HEK293 (cell line): ENCODE results near the gene CCDC8.

ENCODE experiments used
- BCL11B ChIP-seq: fragments of 450-650 bp; formaldehyde crosslinking; IDR thresholded peaks from 2 replicates; pipeline ENCODE4 v1.5.1; 2016; ENCODE audit warnings: low read depth, missing biosample characterization, missing genetic modification characterization
- CTCF ChIP-seq: fragments of 450-650 bp; formaldehyde crosslinking; IDR thresholded peaks from 2 replicates; pipeline ENCODE4 v1.5.1; 2016; ENCODE audit warnings: missing biosample characterization, missing genetic modification characterization
- KLF9 ChIP-seq: fragments of 450-650 bp; formaldehyde crosslinking; IDR thresholded peaks from 2 replicates; pipeline ENCODE4 v1.5.1; 2016; ENCODE audit warnings: missing biosample characterization, missing genetic modification characterization, low read depth
- YY1 ChIP-seq: fragments of 450-650 bp; formaldehyde crosslinking; IDR thresholded peaks from 2 replicates; pipeline ENCODE4 v1.5.1; 2018; ENCODE audit warnings: missing biosample characterization, missing genetic modification characterization
- ZNF274 ChIP-seq, 2 experiments: fragments of 200-500 bp in 1 of 2; fragments of 450-650 bp in 1 of 2; sonication (Bioruptor generic) in 1 of 2; formaldehyde crosslinking in 1 of 2; IDR thresholded peaks; 2 replicates each; pipeline versions ENCODE4 v1.5.1 to v1.6.1; 2014 to 2016; ENCODE audit warnings: borderline replicate concordance in 1 of 2, inconsistent platforms in 1 of 2, low read length in 1 of 2, missing biosample characterization in 1 of 2, missing genetic modification characterization in 1 of 2
- ZNF510 ChIP-seq: fragments of 450-650 bp; formaldehyde crosslinking; IDR thresholded peaks from 2 replicates; pipeline ENCODE4 v1.5.1; 2018; ENCODE audit warnings: mild to moderate bottlenecking, missing genetic modification characterization, missing biosample characterization; ENCODE audit not compliant: insufficient replicate concordance
- ZNF558 ChIP-seq: fragments of 450-650 bp; formaldehyde crosslinking; IDR thresholded peaks from 2 replicates; pipeline ENCODE4 v1.5.1; 2016; ENCODE audit warnings: missing biosample characterization, missing genetic modification characterization
- ZNF645 ChIP-seq: fragments of 450-650 bp; formaldehyde crosslinking; IDR thresholded peaks from 2 replicates; pipeline ENCODE4; 2016; ENCODE audit warnings: missing biosample characterization, missing genetic modification characterization
- ZNF660 ChIP-seq: fragments of 450-650 bp; IDR thresholded peaks from 2 replicates; pipeline ENCODE4 v1.5.1; 2018; ENCODE audit warnings: missing biosample characterization, mild to moderate bottlenecking, missing genetic modification characterization

GRCh38 chr19:46369817-46370216 lies 43.5 kb downstream of the CCDC8 start:
- TF ChIP-seq CTCF (tag by site-specific recombination) (no peak), KLF9 (tag by site-specific recombination) (no peak), ZNF645 (tag by site-specific recombination) (no peak), BCL11B (tag by site-specific recombination) (no peak), ZNF510 (tag by site-specific recombination) (no peak), ZNF274 (IDR thresholded peaks at IDR 0.05; ENCODE audit: low read length) (no peak), ZNF274 (tag by site-specific recombination; IDR thresholded peaks at IDR 0.05; ENCODE audit: borderline replicate concordance) (no peak), YY1 (tag by site-specific recombination) (no peak), ZNF558 (tag by site-specific recombination) (no peak), ZNF660 (tag by site-specific recombination) (no peak)
